Dermis microvascular lymphatic vessel endothelial cell (primary cell): Measurements from ENCODE around the gene EHBP1. TPM values are rescaled to one million over a fixed set of nuclear protein-coding genes. Genes with fewer than 3 reads are reported as not detected.

ENCODE experiments used
- DNase-seq, 2 donors: peaks; one replicate each; pipeline versions ENCODE4 v3.0.0 to v3.0.0-alpha.2; 2010; ENCODE audit warnings: low read depth in 2 of 2
- total RNA-seq: library from RNA; depleted of rRNA; stranded (reverse); fragments of >200 nt; gene quantifications from 2 replicates; pipeline ENCODE4 v1.2.1, GENCODE V29; 2014

The EHBP1 gene
- total RNA-seq, 1 donor from 2014 or later: 13.1 TPM

DNA sequence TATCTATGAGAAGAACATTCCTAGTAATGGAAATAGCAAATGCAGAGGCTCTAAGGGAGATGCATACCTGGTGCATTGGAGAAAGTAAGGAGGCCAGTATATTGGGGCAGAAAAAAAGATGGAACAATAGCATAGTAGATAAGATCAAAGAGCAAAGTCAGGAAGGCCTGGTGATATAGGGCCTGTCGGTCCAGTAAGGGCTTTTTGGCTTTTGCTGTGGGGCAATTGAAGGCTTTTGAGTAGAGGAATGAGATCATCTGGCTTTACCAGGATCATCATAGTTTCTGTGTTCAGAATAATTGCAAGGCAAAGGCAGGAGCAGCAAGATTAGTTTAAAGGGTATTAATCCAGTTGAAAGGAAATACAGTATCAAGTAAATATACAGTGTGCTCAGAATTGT lies 111.8 kb downstream of the EHBP1 start:
- DNase-seq: no peak

DNA sequence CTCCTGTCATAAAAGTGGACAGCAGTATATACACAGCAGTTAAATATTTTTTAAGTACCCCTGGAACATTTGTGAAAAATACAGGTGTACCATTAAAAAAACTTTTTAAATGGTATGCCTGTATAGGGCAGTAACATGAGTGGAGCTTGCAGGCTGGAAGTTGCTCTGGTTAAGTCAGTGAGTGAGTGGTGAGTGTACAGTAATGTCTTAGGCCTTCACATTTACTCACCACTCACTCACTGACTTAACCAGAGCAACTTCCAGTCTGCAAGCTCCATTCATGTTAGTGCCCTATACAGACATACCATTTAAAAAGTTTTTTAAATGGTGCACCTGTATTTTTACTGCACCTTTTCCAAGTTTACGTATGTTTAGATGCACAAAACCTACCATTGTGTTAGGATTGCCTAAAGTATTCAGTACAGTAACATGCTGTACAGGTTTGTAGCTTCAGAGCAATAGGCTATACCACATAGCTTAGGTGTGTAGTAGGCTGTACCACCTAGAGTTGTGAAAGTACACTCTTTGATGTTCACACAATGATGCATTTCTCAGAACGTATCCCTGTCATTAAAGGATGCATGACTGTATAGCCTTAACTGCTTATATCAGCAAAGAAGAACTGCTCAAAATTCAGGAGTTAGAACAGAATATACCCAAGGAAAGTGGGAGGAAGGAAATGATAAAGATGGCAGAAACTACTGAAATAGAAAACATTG lies 112.6 kb downstream of the EHBP1 start:
- DNase-seq: no peak

DNA sequence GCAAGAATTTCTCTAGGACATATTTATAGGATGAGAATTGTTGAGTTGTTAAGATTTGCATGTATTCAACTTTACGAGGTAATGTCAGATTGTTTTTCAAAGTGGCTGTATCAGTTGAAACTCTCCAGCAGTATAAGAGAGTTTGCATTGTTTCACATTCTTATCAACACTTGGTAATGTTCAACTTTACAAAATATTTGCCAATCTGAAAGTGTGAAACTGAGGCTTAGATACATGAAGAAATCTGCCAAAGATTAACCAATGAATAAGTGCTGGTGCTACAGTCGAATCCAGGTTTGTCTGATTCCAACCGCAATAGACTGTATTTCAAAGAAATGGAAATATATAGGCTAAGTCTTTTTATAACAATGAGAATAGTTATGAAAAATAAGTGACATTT lies 117.0 kb downstream of the EHBP1 start:
- DNase-seq: no peak

DNA sequence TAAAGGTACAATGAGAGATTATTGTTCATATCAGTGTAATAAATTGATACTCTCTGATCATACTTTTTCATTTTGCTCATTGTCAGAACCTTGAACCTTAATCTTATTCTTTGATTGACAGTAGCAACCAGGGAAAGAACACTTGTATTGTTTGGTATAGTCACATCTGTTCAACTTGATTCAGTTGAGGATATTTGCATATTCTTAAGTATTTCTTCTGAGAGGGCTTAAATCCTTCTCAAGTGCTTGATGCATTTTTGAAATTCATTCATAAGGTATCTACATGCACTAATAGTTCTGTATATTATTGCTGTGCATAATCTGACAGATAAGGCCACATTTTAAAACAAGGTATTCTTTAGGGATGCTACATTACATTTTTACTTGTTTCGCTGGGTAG lies 118.9 kb downstream of the EHBP1 start:
- no peak for DNase-seq

DNA sequence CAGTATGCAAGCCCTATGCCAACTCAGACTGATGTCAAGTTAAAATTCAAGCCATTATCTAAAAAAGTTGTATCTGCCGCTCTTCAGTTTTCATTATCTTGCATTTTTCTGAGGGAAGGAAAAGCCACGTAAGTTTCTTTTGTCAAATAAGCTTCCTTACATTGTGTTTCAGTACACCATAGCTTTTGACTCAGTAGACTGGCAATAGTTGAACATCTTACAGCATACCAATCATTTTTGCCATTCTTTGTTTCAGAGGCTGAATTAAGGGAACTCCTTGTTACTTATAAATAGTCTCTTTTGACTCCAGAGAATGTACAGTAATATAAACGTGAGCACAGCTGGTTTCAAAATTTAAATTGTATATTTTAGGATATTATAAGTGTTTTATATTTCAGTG lies 120.6 kb downstream of the EHBP1 start:
- peak in 1 of 2 donors; percentile 59 for DNase-seq

DNA sequence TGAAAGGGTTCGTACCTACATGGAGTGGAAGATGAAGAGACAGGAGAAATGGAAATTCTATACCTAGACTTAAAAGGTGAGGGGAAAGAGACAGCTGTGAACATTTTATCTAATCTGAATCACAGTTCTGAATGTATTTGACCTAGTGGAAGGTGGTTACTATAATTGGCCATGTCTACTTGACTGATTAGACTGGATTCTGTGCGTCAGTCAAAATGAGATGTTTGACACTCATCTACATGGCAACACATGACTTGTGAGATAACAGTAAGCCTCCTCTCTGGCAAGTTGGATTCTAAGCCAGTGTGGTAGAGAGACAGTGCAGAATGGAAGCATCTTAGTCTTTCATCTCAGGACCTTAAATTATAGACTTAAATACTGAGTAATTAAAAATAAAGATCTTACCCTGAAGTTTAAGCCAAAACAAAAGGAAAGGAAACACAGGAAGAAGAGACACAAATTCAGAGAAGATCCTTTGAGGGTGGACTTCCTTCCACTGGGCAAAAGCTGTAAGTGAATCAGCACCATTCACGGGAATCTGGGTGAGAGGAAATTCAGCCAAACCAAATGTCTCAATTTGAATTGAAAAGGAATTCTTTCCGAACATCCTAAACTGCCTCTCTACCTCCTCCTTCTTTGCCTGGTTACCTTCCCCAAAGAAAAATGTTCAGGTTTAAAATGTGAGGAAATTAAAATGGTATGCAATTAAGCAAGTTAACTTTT lies 121.6 kb downstream of the EHBP1 start:
- DNase-seq: no peak

DNA sequence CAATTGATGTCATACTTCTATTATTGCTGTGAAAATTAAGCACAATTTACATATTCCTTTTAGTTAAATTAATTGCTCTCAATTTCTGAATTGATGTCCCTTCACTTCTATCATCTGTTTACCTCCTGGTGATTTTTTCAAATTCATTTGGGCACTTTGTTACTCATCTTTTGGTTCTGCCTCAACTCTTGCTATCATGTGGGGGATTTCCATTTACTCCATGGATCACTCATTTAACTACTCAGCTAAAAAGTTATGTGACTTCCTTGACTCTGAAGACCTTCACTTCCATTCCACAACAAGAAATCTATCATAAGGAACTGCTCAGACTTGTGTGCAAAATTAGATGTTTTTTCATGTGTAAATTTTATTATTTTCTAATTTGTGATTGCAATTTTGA lies 126.2 kb downstream of the EHBP1 start:
- no peak for DNase-seq

DNA sequence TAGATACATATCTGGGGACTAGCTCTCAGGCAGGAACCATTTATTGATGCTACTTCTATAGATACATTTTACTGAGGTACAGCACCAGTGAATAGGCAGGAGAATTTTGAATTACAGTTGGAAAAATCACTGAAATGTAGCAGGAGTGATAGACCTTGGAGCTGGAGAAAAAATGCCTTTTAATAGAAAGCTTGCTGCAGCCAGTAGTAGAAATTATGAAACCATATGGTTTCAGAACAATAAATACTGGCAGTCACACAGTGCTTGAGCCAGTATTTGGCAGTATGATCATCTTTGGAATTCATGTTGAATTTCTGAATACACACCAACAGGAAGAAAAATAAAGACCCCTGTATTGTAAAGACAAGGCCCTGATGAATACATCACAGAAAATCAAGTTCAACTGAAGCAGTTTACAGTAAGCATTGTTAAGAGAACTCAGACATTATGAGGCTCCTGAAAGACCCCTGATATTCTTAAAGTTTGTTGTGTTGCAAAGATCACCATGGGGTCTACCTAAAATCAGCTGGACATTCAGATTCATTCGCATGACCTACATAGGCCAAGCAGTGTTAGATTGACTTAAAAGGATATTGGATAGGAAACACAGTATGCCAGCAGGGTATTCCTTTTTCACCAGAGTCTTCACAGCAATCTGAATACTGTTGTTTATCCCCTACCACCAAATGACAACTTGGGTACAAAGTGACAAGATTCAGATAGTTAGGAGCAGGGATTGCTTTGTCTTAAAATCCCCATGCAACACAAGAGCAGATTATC lies 139.0 kb downstream of the EHBP1 start:
- no peak for DNase-seq

DNA sequence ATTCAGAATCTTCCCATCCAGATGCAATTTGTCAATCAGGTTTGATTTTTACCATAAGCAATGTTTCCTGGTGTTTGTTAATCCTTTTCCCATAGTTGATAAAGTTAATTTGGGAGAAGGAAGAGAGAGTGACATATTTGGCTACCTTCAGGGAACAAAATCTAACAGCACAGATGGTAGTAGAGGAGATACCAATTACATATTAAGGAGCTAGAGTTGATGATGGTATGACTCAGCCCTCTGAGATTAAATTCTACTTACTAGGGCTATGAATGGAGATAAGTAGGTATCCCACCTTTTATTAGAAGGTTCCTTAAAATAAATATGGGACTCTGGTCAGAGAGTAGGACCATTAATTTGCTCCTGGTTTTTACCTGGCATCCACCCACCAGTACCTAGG lies 139.7 kb downstream of the EHBP1 start:
- DNase-seq: no peak

DNA sequence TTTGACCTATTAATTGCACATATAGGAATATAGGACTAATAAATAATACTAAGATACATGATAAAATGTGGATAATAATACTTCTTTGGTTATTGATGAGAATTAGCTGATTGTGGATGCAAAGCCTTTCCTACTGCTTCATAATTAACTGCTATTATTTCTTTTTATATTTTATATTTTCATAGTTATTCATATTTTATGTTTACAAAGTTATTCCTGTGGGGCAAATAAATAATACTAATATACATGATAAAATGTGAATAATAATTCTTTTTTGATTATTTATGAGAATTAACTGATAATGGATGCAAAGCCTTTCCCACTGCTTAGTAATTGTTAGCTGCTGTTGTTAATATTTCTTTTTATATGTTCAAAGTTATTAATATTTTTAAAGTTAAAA lies 146.7 kb downstream of the EHBP1 start:
- no peak for DNase-seq

DNA sequence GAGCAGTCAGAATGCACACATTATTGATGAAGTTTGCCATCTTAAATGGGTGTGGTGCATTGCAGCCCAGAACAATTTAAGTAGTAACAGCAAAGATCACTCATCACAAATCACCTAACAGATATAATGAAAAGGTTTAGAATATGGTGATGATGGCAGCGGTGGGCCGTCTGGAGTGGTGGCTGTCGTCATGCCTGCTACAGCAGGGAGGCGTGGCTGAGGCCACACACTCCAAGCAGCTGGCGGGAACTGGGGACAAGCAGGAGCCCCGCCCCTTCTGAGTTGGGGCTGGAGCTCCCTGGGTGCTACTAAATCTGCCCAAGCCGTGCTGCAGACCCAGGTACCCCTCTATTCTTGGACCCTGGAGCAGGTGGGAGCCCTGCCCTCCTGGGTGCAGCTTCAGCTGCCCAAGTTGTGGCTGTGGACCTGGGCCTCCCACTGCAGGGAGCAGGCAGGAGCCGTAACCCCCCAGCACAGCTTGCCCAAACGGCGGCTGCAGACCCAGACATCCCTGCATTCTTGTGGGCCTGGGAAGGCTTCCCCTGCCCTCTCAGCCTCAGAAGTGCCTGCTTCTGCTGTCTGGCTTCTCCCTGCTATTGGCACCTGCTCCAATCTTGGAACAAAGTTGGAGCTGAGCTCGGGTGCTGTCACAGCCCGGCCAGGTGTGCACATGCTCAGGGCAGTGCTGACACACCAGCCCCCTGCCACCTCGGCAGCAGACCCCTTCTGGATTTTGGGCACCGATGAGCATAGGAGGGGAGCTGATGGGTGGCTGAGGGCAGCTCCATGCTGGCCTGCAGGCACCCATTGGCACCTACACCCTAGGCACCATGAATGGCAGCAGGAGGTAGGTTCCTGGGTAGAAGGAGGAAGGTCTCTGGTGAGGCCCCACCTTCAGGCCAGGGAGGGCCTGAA lies 149.3 kb downstream of the EHBP1 start:
- DNase-seq: no peak

DNA sequence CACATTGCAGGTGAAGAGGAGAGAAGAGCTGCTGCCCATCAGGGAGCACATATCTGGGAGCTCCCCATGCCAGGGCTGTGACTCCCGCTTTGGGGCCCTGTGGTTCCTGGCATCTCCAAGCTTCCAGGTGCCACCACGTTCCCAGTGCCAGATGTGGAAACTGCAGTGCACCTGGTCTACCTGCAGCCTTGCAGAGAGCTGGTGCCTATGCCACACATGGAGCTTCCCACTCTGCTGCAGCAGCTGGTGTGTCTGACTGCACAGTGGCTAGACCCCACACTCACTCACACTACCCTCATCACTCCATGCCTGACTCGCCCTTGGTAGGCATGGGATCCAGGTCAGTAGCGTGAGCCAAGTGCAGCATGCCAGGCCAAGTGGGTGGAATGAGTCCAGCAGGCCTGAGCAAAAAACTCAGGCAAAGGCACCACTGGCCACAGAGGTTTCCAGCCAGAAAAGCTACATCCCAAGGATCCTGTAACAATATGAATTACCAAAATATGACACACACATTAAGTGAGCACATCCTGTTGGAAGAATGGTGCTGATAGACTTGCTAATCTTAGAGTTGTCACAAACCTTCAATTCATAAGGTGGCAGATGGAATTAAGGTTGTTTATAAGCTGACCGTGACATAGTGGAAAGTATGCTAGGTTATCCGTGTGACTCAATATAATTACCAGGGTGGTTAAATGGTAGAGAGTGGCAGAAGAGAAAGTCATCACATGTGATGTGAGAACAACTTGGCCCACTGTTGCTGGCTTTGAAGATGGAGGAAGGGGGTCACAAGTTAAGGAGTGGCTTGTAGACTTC lies 150.9 kb downstream of the EHBP1 start:
- no peak for DNase-seq

DNA sequence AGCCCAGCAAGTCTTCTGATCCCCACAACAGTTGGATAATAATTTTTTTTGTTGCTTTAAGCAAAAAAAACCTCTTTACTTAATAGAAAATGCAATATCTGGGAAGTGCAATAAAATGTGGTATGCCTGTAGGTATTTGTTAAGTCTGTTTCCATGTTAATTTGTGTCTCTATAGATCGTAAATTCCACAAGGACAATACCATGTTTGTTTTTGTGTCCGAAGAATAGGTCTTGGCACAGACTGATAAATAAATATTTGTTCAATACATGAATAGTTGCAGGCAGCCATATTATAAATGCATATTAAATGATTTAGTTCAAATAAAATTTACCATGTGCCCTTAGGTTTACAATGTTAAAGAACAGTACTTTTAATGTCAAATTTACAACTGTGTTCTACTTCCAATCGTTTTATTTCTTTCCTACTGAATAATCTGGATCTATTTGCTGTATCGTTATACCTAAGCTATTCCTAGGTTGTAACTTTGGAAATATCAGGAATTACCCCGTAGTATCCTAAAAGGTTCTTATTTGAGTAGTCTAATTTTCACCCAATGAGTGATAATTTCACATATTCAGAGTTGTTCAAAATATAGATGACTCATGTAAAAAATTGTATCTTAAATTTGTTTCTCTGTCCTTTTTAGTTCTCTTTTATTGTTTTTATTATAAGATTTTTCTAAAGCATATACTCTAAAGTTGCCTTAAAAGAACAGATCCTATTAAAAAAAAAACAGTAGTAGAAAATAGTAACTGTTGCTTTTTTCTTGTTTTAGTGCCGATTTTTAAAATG lies 151.8 kb downstream of the EHBP1 start:
- DNase-seq: no peak

DNA sequence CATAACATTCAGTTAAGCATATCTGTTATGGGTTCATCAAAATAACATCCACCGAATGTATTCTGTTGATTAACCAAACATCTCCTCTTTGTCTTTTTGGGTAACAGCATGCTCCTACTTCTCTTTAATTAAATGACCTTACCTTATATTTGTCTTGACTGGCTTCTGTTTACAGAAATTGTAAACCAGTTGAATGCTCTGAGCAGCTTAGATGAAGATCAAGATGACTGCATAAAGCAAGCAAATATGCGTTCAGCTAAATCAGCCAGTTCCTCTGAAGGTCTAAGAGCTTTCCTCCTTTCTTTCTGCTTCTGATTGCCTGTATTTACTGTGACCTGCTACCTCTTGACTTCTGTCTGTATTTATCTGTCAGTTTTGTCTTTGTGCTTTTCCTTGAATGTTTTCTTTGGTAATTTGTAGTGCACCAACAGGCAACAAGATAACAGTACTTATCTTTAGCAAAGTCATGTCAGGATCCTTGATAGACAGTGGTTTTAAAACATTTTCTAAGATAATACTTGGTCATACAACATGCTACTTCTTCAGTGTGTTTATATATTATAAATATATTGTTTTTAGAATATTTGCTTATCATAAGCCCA lies 152.8 kb downstream of the EHBP1 start:
- DNase-seq: no peak

DNA sequence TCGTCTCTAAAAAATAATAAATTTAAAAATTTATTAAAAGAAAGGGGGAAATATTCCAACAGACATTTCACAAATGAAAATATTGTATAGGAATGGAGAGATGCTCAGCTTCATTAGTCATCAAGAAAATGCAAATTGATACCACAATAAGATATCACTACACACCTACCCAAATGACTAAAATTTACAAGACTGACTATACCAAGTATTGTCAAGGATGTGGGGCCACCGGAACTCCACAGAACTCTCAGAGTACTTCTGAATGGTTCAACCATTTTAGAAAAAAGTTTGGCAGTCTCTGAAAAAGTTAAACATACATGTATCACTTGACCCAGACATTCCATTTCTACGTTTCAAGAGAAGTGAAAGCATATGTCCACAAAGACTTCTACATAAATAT lies 163.4 kb downstream of the EHBP1 start:
- no peak for DNase-seq

DNA sequence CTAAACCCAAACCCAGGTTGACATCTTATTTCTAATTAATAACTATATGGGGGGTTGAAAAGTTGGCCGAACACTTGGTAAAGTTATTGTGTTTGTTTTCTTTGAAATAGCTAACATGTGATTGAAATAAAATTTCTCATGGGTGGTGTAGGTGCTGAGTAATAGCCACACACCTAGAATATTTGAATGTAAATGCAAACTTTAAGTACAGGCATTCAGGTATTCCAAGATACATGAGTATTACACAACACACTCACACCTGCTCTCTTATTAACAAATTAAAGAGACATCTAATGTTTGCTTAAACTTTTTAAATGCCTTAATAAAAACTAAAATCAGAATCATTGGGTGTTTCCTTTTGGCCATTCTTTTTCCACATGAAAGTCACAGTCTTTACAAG lies 165.5 kb downstream of the EHBP1 start:
- DNase-seq: no peak

DNA sequence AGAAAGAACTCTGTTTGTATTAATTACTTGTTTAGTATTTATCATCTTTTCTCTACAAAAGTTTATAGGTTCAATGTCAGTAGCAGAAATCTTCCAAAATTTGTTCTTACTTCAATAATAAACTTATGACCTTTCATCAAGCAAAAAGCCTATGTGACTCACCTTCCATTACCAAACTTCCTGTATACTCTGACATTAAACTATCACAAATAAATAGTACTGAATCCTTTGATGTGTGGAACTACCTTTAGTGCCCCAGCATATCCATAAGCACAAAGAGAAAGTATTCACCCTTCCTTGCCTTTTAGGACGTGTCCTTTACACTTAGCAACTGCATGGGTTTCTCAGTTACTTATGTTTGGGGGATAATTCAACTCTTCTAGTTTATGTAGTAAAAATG lies 166.0 kb downstream of the EHBP1 start:
- peak in 1 of 2 donors; percentile 7 for DNase-seq

DNA sequence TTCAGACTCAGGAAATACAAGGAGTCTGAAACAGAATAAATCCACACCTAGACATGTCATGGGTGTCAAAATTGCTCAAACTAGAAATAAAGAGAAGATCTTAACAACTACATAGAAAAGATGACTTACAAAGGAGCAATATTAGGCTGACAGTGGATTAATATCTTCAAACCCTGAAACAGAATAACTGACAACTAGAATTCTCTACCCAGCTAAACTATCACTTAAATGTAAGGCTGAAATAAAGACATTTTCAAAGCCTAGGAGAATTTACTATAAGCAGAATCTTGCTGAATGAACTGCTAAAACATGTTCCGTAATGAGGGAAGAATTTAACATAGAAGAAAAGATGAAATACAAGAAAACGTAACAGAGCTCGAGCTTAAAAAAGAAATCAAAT lies 168.1 kb downstream of the EHBP1 start:
- no peak for DNase-seq

DNA sequence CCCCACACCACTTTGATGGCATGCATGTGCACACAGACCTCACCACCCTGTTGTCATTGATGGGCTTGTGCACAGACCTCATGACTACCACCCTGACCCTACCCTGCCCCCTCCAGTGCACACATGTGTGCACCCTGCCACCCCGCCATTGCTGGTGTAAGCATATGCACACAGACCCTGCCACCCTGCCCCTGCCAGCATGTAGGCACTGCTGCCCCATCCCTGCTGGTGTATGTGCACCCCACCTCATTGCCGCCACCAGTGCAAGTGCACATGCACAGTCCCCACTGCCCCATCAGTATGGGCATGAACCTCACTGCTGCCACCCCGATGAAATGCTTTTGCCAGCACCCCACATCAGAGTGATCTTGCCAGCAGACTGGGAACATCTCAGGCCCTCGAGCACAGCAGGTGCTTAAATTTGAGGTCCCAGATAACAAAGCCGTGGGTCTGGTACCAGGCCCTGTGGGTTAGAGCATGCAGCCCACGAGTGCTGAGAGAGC lies 169.4 kb downstream of the EHBP1 start:
- no peak for DNase-seq
